H9 (cell line): Measurements from ENCODE around the gene ZNF428. TPM values are rescaled to one million over a fixed set of nuclear protein-coding genes. Genes with fewer than 3 reads are reported as not detected.

ENCODE experiments used
- DNase-seq: peaks from one replicate; pipeline ENCODE4 v3.0.0-alpha.2; 2017
- H2AFZ ChIP-seq: one replicate; pipeline ENCODE4 v1.6.1; 2013; ENCODE audit warnings: mild to moderate bottlenecking, low read length, control low read depth, moderate library complexity
- H2AK5ac ChIP-seq: 2 replicates; pipeline ENCODE4 v1.6.1; 2013; ENCODE audit warnings: low read length, control low read depth, mixed read lengths; ENCODE audit not compliant: insufficient read length
- H2BK120ac ChIP-seq: one replicate; pipeline ENCODE4 v1.6.1; 2013; ENCODE audit warnings: low read depth, mild to moderate bottlenecking, low read length, control low read depth, inconsistent platforms; ENCODE audit not compliant: poor library complexity, severe bottlenecking
- H2BK12ac ChIP-seq: 2 replicates; pipeline ENCODE4 v1.6.1; 2013; ENCODE audit warnings: low read length, control low read depth, mixed read lengths, low read depth; ENCODE audit not compliant: insufficient read length
- H2BK15ac ChIP-seq: 2 replicates; pipeline ENCODE4 v1.6.1; 2013; ENCODE audit warnings: low read depth, low read length, control low read depth
- H2BK20ac ChIP-seq: one replicate; pipeline ENCODE4 v1.6.1; 2013; ENCODE audit warnings: low read depth, mild to moderate bottlenecking, low read length, control low read depth, inconsistent platforms; ENCODE audit not compliant: poor library complexity, severe bottlenecking
- H2BK5ac ChIP-seq: 2 replicates; pipeline ENCODE4 v1.6.1; 2013; ENCODE audit warnings: low read length, control low read depth, mixed read lengths; ENCODE audit not compliant: insufficient read length
- H3K14ac ChIP-seq: 2 replicates; pipeline ENCODE4 v1.6.1; 2013; ENCODE audit warnings: low read length, control low read depth; ENCODE audit not compliant: insufficient read depth
- H3K18ac ChIP-seq: 2 replicates; pipeline ENCODE4 v1.6.1; 2013; ENCODE audit warnings: low read depth, mild to moderate bottlenecking, mixed read lengths, low read length, control low read depth; ENCODE audit not compliant: insufficient read length
- H3K23ac ChIP-seq: 2 replicates; pipeline ENCODE4 v1.6.1; 2013; ENCODE audit warnings: low read length, control low read depth, mixed read lengths, low read depth; ENCODE audit not compliant: insufficient read length
- H3K23me2 ChIP-seq: 2 replicates; pipeline ENCODE4 v1.6.1; 2013; ENCODE audit warnings: low read depth, mild to moderate bottlenecking, mixed read lengths, low read length, control low read depth; ENCODE audit not compliant: insufficient read length, poor library complexity, severe bottlenecking
- H3K27ac ChIP-seq: 2 replicates; pipeline ENCODE4 v1.5.1; 2013; ENCODE audit warnings: low read length, control low read depth, mixed read lengths, low read depth; ENCODE audit not compliant: insufficient read length
- H3K27me3 ChIP-seq: 2 replicates; pipeline ENCODE4 v1.6.1; 2013; ENCODE audit warnings: low read length, control low read depth, inconsistent platforms; ENCODE audit not compliant: insufficient read depth
- H3K4ac ChIP-seq: 2 replicates; pipeline ENCODE4 v1.6.1; 2013; ENCODE audit warnings: low read depth, mild to moderate bottlenecking, control low read depth, inconsistent platforms, low read length, moderate library complexity
- H3K4me1 ChIP-seq: 2 replicates; pipeline ENCODE4 v1.6.1; 2013; ENCODE audit warnings: low read length, control low read depth, inconsistent platforms; ENCODE audit not compliant: insufficient read depth
- H3K4me2 ChIP-seq: 2 replicates; pipeline ENCODE4 v1.6.1; 2013; ENCODE audit warnings: low read length, control low read depth, mixed read lengths; ENCODE audit not compliant: insufficient read length, insufficient read depth
- H3K56ac ChIP-seq: 2 replicates; pipeline ENCODE4 v1.6.1; 2013; ENCODE audit warnings: low read depth, mild to moderate bottlenecking, mixed read lengths, low read length, control low read depth; ENCODE audit not compliant: insufficient read length
- H3K79me1 ChIP-seq: 2 replicates; pipeline ENCODE4 v1.6.1; 2013; ENCODE audit warnings: low read depth, mild to moderate bottlenecking, moderate library complexity, low read length, control low read depth, inconsistent platforms; ENCODE audit not compliant: insufficient read depth, poor library complexity, severe bottlenecking
- H3K79me2 ChIP-seq: 2 replicates; pipeline ENCODE4 v1.6.1; 2013; ENCODE audit warnings: low read length, control low read depth, inconsistent platforms; ENCODE audit not compliant: insufficient read depth
- H3K9ac ChIP-seq: 2 replicates; pipeline ENCODE4 v1.6.1; 2013; ENCODE audit warnings: low read length, control low read depth, mixed read lengths; ENCODE audit not compliant: insufficient read length; ENCODE audit errors: extremely low read depth
- H3K9me3 ChIP-seq: one replicate; pipeline ENCODE4 v1.6.1; 2013; ENCODE audit warnings: low read depth, low read length, inconsistent platforms; ENCODE audit not compliant: control insufficient read depth
- H3T11ph ChIP-seq: one replicate; pipeline ENCODE4 v1.6.1; 2013; ENCODE audit warnings: mild to moderate bottlenecking, low read length, control low read depth, inconsistent platforms
- H4K20me1 ChIP-seq: one replicate; pipeline ENCODE4 v1.6.1; 2013; ENCODE audit not compliant: control insufficient read depth, insufficient read length, insufficient read depth
- H4K5ac ChIP-seq: 2 replicates; pipeline ENCODE4 v1.6.1; 2013; ENCODE audit warnings: low read depth, mild to moderate bottlenecking, mixed read lengths, low read length, control low read depth; ENCODE audit not compliant: insufficient read length
- H4K8ac ChIP-seq: replicated peaks from 2 replicates; pipeline ENCODE4 v1.6.1; 2013; ENCODE audit warnings: low read length, control low read depth, mixed read lengths, low read depth; ENCODE audit not compliant: insufficient read length
- H4K91ac ChIP-seq: 2 replicates; pipeline ENCODE4 v1.6.1; 2013; ENCODE audit warnings: low read depth, mild to moderate bottlenecking, moderate library complexity, mixed read lengths, low read length, control low read depth; ENCODE audit not compliant: insufficient read length
- H3K27ac Mint-ChIP-seq, 3 experiments: 2 replicates in 2 of 3; 3 replicates in 1 of 3; pipeline ENCODE4 v1.8.0; 2020 to 2021; ENCODE audit warnings: mixed read lengths in 3 of 3, mild to moderate bottlenecking in 1 of 3, moderate library complexity in 1 of 3
- H3K27me3 Mint-ChIP-seq: 2 replicates; pipeline ENCODE4 v1.8.0; 2021; ENCODE audit warnings: low read depth, mild to moderate bottlenecking, moderate library complexity, mixed read lengths
- H3K36me3 Mint-ChIP-seq, 3 experiments: 2 replicates in 2 of 3; 3 replicates in 1 of 3; pipeline ENCODE4 v1.8.0; 2020 to 2021; ENCODE audit warnings: low read depth in 3 of 3, mixed read lengths in 3 of 3; ENCODE audit not compliant: insufficient read depth in 1 of 3
- H3K4me1 Mint-ChIP-seq, 2 experiments: 2 replicates each; pipeline ENCODE4 v1.8.0; 2020; ENCODE audit warnings: mixed read lengths in 2 of 2
- H3K4me3 Mint-ChIP-seq, 2 experiments: 2 replicates in 1 of 2; 3 replicates in 1 of 2; pipeline ENCODE4 v1.8.0; 2020 to 2021; ENCODE audit warnings: mild to moderate bottlenecking in 2 of 2, mixed read lengths in 2 of 2, moderate library complexity in 1 of 2
- H3K9me3 Mint-ChIP-seq, 2 experiments: 2 replicates in 1 of 2; 3 replicates in 1 of 2; pipeline ENCODE4 v1.8.0; 2020; ENCODE audit warnings: mild to moderate bottlenecking in 2 of 2, mixed read lengths in 2 of 2, moderate library complexity in 1 of 2
- WGBS: extraction: QIAGEN DNeasy Blood & Tissue Kit; methylation state at CpG from one replicate; pipeline ENCODE4 v1.1.7; 2013; ENCODE audit warnings: missing lambda C conversion rate, low lambda C conversion rate, mixed read lengths; ENCODE audit not compliant: insufficient read length; ENCODE audit errors: extremely low coverage; 5-methylcytosine and 5-hydroxymethylcytosine counted together
- total RNA-seq: library from RNA; stranded (reverse); gene quantifications from 2 replicates; pipeline ENCODE4 v1.2.1, GENCODE V29; 2021
- TF ChIP-seq, protein P1 (sequence below): fragments of 200-600 bp; sonication (generic); conservative IDR thresholded peaks from 3 replicates; pipeline ENCODE4 v1.8.0; 2021; ENCODE audit warnings: antibody characterized with exemption, mild to moderate bottlenecking

ZNF428 gene
- total RNA-seq, 1 experiment from 2014 or later, result 30.3 TPM

DNA sequence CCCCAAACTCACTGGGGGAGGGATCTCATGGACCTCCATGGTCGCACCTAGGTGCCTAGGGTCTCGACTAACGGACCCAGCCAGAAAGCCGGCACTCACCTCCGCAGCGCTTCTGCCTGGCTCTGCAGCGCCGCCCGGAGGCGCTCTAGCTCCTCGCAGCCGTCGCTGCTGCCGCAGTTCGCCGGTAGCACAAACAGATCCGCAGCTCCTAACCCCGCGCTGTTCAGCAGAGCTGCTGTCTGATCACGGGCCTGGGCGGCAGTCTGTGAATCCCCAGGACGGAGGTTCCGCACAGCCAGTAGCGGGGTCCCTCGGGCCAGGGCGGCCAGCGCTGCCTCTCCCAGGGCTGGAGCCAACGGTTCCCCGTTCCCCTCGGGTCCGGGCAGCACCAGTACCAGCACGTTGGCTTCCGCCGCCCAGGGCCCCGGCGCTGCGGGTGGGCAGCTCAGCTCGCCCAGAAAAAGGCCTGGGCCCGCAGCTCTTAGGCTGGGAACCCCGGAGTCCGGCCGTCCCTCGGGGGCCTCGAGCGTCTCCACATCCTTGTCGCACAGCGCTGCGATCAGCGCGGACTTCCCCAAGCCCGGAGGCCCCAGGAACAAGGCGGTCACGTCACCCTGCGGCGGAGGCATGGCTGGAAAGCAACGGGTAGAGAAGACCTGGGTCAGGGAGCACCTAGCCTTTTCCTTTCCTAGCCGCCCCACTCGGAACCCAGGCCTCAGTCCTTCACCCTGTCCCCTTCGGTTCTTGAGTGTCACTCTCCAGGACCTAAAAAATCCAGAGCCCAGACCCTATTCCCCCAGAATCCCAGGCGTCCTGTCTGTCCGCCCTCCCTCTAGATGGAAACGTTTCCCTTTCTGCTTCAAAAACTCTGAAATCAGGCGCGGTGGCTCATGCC, 24.5 kb downstream of the ZNF428 start:
- H3K4ac ChIP-seq, result no peak overlapping the region
- TF ChIP-seq, protein P1, sequence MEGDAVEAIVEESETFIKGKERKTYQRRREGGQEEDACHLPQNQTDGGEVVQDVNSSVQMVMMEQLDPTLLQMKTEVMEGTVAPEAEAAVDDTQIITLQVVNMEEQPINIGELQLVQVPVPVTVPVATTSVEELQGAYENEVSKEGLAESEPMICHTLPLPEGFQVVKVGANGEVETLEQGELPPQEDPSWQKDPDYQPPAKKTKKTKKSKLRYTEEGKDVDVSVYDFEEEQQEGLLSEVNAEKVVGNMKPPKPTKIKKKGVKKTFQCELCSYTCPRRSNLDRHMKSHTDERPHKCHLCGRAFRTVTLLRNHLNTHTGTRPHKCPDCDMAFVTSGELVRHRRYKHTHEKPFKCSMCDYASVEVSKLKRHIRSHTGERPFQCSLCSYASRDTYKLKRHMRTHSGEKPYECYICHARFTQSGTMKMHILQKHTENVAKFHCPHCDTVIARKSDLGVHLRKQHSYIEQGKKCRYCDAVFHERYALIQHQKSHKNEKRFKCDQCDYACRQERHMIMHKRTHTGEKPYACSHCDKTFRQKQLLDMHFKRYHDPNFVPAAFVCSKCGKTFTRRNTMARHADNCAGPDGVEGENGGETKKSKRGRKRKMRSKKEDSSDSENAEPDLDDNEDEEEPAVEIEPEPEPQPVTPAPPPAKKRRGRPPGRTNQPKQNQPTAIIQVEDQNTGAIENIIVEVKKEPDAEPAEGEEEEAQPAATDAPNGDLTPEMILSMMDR, result peak; percentile 97
- Mint-ChIP-seq H3K9me3 (no peaks in the 10 kb centered on the region; a peak in 1 of 5 replicates), H3K27ac (peak overlapping the region; percentile 77 to 99 (median 99); a peak in 5 of 7 replicates), H3K36me3 (peaks cover 16 to 38% (median 36%) of the 10 kb centered on the region in 3 experiments), H3K4me3 (peak overlapping the region; percentile 92 to 95), H3K4me1 (peaks cover 18 to 25% of the 10 kb centered on the region in 2 experiments), H3K27me3 (no peaks in the 10 kb centered on the region)
- no peak overlapping the region for H3K23ac ChIP-seq
- peak overlapping the region; percentile 79 for H3K4me2 ChIP-seq
- H3K4me1 ChIP-seq, result 0 out of 2 replicates have a peak, but pooled peaks cover 3% of the 10 kb centered on the region
- no peak overlapping the region for H2BK12ac ChIP-seq
- no peak overlapping the region for H2AK5ac ChIP-seq
- H3K27me3 ChIP-seq, result no peaks in the 10 kb centered on the region
- H4K8ac ChIP-seq, result no peak overlapping the region
- H2BK15ac ChIP-seq, result no peak overlapping the region
- peak overlapping the region; percentile 37 for H3K18ac ChIP-seq
- DNase-seq, result peak; percentile 84
- H3K56ac ChIP-seq, result no peak overlapping the region
- H3K27ac ChIP-seq, result no peak overlapping the region
- peak overlapping the region; percentile 42; the same call in 1 of the 2 replicates for H3K14ac ChIP-seq
- no peak overlapping the region for H4K5ac ChIP-seq
- H3K23me2 ChIP-seq, result peaks cover 20% of the 10 kb centered on the region
- no CpG with 5 or more reads among the region's 64 CpGs for WGBS
- H3K9ac ChIP-seq, result peak overlapping the region; percentile 71
- H4K91ac ChIP-seq, result no peak overlapping the region
- no peaks in the 10 kb centered on the region for H3K79me1 ChIP-seq
- no peak overlapping the region for H3T11ph ChIP-seq
- no peak overlapping the region for H2BK20ac ChIP-seq
- no peak overlapping the region for H2BK120ac ChIP-seq
- H2BK5ac ChIP-seq, result no peak overlapping the region
- peaks cover 4% of the 10 kb centered on the region; the same call in 1 of the 2 replicates for H3K79me2 ChIP-seq
- H2AFZ ChIP-seq, result no peak overlapping the region
- H4K20me1 ChIP-seq, result no peaks in the 10 kb centered on the region
- no peaks in the 10 kb centered on the region for H3K9me3 ChIP-seq
